Measurements from ENCODE around the gene DMD. TPM values are rescaled to one million over a fixed set of nuclear protein-coding genes. Genes with fewer than 3 reads are reported as not detected.

Gene DMD
- total and polyA plus RNA-seq, 4 experiments from 2014 or later: 0.18 to 0.55 (median 0.19) TPM; not detected in 1

- H3K4me1 ChIP-seq (ENCODE audit: insufficient read depth, low read length): no peaks in the 10 kb centered on the region
- no peaks in the 10 kb centered on the region for H3K27me3 Mint-ChIP-seq
- no peak overlapping the region for H3K4me3 ChIP-seq (ENCODE audit: low read length in 2 of 2)
- CTCF ChIA-PET (ENCODE audit: partially characterized antibody): no interaction called here
- no peaks in the 10 kb centered on the region for H3K27me3 ChIP-seq (ENCODE audit: insufficient read depth, low read length)
- H3K27ac Mint-ChIP-seq: no peak overlapping the region
- no peaks in the 10 kb centered on the region for H3K36me3 ChIP-seq (ENCODE audit: insufficient read depth, low read length)
- H3K36me3 Mint-ChIP-seq: no peaks in the 10 kb centered on the region
- no peak overlapping the region for H3K4me3 Mint-ChIP-seq
- no peak for DNase-seq
- H3K9me3 ChIP-seq (ENCODE audit: control insufficient read depth in 1 of 2, low read length in 2 of 2): no peaks in the 10 kb centered on the region
- no peaks in the 10 kb centered on the region for H3K4me1 Mint-ChIP-seq
- H3K27ac ChIP-seq (ENCODE audit: low read depth, low read length): no peak overlapping the region
- POLR2A ChIA-PET (ENCODE audit: partially characterized antibody): no interaction called here
- H3K9me3 Mint-ChIP-seq: peaks cover 0 to 5% (median 0%) of the 10 kb centered on the region in 8 donors
- intact Hi-C loops (cut with micrococcal nuclease): no loop called here
Observed at GRCh38 chrX:32289356-32289755, 922.0 kb downstream of the DMD start.

DNA sequence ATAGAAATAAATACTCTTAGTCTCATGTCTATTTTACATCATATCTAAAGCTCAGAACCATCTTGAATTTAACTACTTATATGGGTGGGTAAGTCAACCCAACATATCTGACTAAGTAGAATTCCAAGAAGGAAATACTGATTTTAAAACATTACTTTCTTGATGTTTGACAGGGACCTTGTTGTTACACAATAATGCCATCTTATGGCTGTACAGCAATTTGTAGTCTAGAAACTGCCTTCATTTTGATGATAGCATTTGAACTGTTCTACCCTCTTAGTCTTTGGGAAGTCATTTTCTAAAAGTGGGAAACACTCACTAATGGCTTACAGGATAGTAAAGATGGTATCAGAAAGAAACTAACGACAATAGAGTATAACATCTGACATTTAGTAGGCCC lies 929.5 kb downstream of the DMD start:
- intact Hi-C loops (cut with micrococcal nuclease): no loop called here
- Mint-ChIP-seq H3K4me3 (no peak overlapping the region), H3K27me3 (no peaks in the 10 kb centered on the region), H3K27ac (no peak overlapping the region), H3K36me3 (no peaks in the 10 kb centered on the region), H3K4me1 (no peaks in the 10 kb centered on the region), H3K9me3 (peaks cover 0 to 4% (median 0%) of the 10 kb centered on the region in 8 donors)
- ChIA-PET CTCF (ENCODE audit: partially characterized antibody) (no interaction called here), POLR2A (ENCODE audit: partially characterized antibody) (no interaction called here)
- no peaks in the 10 kb centered on the region for H3K27me3 ChIP-seq (ENCODE audit: insufficient read depth, low read length)
- H3K4me3 ChIP-seq (ENCODE audit: low read length in 2 of 2): no peak overlapping the region
- no peaks in the 10 kb centered on the region for H3K9me3 ChIP-seq (ENCODE audit: control insufficient read depth in 1 of 2, low read length in 2 of 2)
- no peaks in the 10 kb centered on the region for H3K36me3 ChIP-seq (ENCODE audit: insufficient read depth, low read length)
- DNase-seq: no peak
- no peaks in the 10 kb centered on the region for H3K4me1 ChIP-seq (ENCODE audit: insufficient read depth, low read length)
- H3K27ac ChIP-seq (ENCODE audit: low read depth, low read length): no peak overlapping the region

DNA sequence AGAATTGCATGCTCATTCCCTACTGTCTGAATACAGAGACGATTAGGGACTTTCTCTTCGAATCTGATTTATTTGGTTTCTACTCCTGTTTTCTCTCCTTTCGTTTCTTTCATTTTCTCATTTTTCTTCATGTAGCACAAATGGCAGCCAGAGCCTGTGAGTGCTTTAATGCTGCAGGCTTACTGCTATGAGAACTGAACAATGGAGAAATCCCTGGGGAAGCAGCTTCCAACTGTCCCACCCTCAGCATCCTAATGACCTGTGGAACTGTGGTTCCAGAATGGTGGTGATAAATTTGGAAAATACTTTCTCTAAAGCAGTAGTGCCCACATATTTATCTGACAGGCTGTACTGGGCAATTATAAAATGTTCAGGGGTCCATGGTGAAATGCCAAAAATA lies 930.4 kb downstream of the DMD start:
- no peaks in the 10 kb centered on the region for H3K4me1 Mint-ChIP-seq
- CTCF ChIA-PET (ENCODE audit: partially characterized antibody): no interaction called here
- no peaks in the 10 kb centered on the region for H3K36me3 Mint-ChIP-seq
- H3K27me3 ChIP-seq (ENCODE audit: insufficient read depth, low read length): no peaks in the 10 kb centered on the region
- peaks cover 0 to 4% (median 0%) of the 10 kb centered on the region in 8 donors for H3K9me3 Mint-ChIP-seq
- no peak overlapping the region for H3K27ac ChIP-seq (ENCODE audit: low read depth, low read length)
- H3K9me3 ChIP-seq (ENCODE audit: control insufficient read depth in 1 of 2, low read length in 2 of 2): no peaks in the 10 kb centered on the region
- H3K27me3 Mint-ChIP-seq: no peaks in the 10 kb centered on the region
- H3K4me1 ChIP-seq (ENCODE audit: insufficient read depth, low read length): no peaks in the 10 kb centered on the region
- H3K4me3 Mint-ChIP-seq: no peak overlapping the region
- POLR2A ChIA-PET (ENCODE audit: partially characterized antibody): no interaction called here
- H3K4me3 ChIP-seq (ENCODE audit: low read length in 2 of 2): no peak overlapping the region
- DNase-seq: no peak
- no peak overlapping the region for H3K27ac Mint-ChIP-seq
- intact Hi-C loops (cut with micrococcal nuclease): no loop called here
- no peaks in the 10 kb centered on the region for H3K36me3 ChIP-seq (ENCODE audit: insufficient read depth, low read length)

GRCh38 chrX:32280489-32280888 lies 930.9 kb downstream of the DMD start:
- H3K27me3 ChIP-seq (ENCODE audit: insufficient read depth, low read length): no peaks in the 10 kb centered on the region
- Mint-ChIP-seq H3K27me3 (no peaks in the 10 kb centered on the region), H3K4me1 (no peaks in the 10 kb centered on the region), H3K27ac (no peak overlapping the region), H3K9me3 (peaks cover 0 to 4% (median 0%) of the 10 kb centered on the region in 8 donors), H3K36me3 (no peaks in the 10 kb centered on the region), H3K4me3 (no peak overlapping the region)
- no peak overlapping the region for H3K4me3 ChIP-seq (ENCODE audit: low read length in 2 of 2)
- H3K4me1 ChIP-seq (ENCODE audit: insufficient read depth, low read length): no peaks in the 10 kb centered on the region
- no peaks in the 10 kb centered on the region for H3K9me3 ChIP-seq (ENCODE audit: control insufficient read depth in 1 of 2, low read length in 2 of 2)
- H3K36me3 ChIP-seq (ENCODE audit: insufficient read depth, low read length): no peaks in the 10 kb centered on the region
- no peak for DNase-seq
- CTCF ChIA-PET (ENCODE audit: partially characterized antibody): no interaction called here
- POLR2A ChIA-PET (ENCODE audit: partially characterized antibody): no interaction called here
- no peak overlapping the region for H3K27ac ChIP-seq (ENCODE audit: low read depth, low read length)
- intact Hi-C loops (cut with micrococcal nuclease): no loop called here

- H3K36me3 Mint-ChIP-seq: no peaks in the 10 kb centered on the region
- CTCF ChIA-PET (ENCODE audit: partially characterized antibody): no interaction called here
- no peaks in the 10 kb centered on the region for H3K27me3 Mint-ChIP-seq
- H3K9me3 ChIP-seq (ENCODE audit: control insufficient read depth in 1 of 2, low read length in 2 of 2): no peaks in the 10 kb centered on the region
- peaks cover 0 to 4% (median under 1%) of the 10 kb centered on the region in 8 donors for H3K9me3 Mint-ChIP-seq
- no peak overlapping the region for H3K4me3 Mint-ChIP-seq
- POLR2A ChIA-PET (ENCODE audit: partially characterized antibody): no interaction called here
- no peak overlapping the region for H3K27ac ChIP-seq (ENCODE audit: low read depth, low read length)
- no peaks in the 10 kb centered on the region for H3K27me3 ChIP-seq (ENCODE audit: insufficient read depth, low read length)
- no peak overlapping the region for H3K4me3 ChIP-seq (ENCODE audit: low read length in 2 of 2)
- no peaks in the 10 kb centered on the region for H3K4me1 ChIP-seq (ENCODE audit: insufficient read depth, low read length)
- H3K4me1 Mint-ChIP-seq: no peaks in the 10 kb centered on the region
- no peak for DNase-seq
- H3K27ac Mint-ChIP-seq: no peak overlapping the region
- H3K36me3 ChIP-seq (ENCODE audit: insufficient read depth, low read length): no peaks in the 10 kb centered on the region
- intact Hi-C loops (cut with micrococcal nuclease): no loop called here
Observed at GRCh38 chrX:32276153-32276552, 935.2 kb downstream of the DMD start.

DNA sequence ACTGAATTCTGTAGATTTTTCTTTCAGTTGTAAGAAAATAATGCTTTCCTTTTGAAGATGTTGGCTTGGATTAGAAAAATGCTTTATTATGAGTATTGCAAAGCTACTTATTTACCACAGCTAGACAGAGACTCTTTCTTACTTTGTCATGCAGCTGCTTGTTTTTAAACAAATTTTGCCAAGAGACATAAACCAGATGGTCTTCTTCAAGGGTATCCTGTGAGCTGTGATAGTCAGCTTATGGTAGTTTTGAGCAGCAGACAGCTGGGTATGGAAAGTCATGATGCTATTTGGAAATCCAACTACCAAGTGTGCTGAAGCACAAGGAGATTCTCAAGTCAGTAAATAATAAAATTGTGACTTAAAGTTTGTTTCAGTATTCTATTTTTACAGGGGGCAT lies 941.5 kb downstream of the DMD start:
- no peak overlapping the region for H3K27ac Mint-ChIP-seq
- peaks cover 0 to 8% (median 1%) of the 10 kb centered on the region in 8 donors for H3K9me3 Mint-ChIP-seq
- Histone ChIP-seq H3K27me3 (ENCODE audit: insufficient read depth, low read length) (no peaks in the 10 kb centered on the region), H3K36me3 (ENCODE audit: insufficient read depth, low read length) (no peaks in the 10 kb centered on the region), H3K4me3 (ENCODE audit: low read length in 2 of 2) (no peak overlapping the region), H3K27ac (ENCODE audit: low read depth, low read length) (no peak overlapping the region), H3K9me3 (ENCODE audit: control insufficient read depth in 1 of 2, low read length in 2 of 2) (no peaks in the 10 kb centered on the region), H3K4me1 (ENCODE audit: insufficient read depth, low read length) (no peaks in the 10 kb centered on the region)
- H3K4me1 Mint-ChIP-seq: no peaks in the 10 kb centered on the region
- H3K36me3 Mint-ChIP-seq: no peaks in the 10 kb centered on the region
- intact Hi-C loops (cut with micrococcal nuclease): no loop called here
- ChIA-PET POLR2A (ENCODE audit: partially characterized antibody) (no interaction called here), CTCF (ENCODE audit: partially characterized antibody) (no interaction called here)
- no peak for DNase-seq
- no peak overlapping the region for H3K4me3 Mint-ChIP-seq
- H3K27me3 Mint-ChIP-seq: no peaks in the 10 kb centered on the region

DNA sequence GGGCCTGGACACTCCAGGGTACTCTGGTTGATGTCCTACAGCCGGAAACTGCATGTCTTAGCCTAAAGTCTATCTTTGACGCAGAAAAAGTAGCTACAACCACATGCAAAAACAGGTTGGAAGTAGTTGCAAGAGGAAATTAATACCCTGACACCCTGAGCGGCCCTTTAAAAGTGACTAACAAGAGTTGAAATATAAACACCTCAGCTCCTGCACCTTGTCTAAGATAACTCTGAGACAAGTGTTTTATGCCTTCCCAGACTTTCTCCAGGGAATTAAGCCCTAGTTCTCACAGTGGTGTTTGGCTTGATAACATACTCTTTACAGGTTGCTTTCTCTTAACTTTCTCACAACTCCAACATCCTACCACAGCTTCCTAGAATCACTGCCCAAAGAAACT lies 943.1 kb downstream of the DMD start:
- Histone ChIP-seq H3K27me3 (ENCODE audit: insufficient read depth, low read length) (no peaks in the 10 kb centered on the region), H3K27ac (ENCODE audit: low read depth, low read length) (no peak overlapping the region)

DNA sequence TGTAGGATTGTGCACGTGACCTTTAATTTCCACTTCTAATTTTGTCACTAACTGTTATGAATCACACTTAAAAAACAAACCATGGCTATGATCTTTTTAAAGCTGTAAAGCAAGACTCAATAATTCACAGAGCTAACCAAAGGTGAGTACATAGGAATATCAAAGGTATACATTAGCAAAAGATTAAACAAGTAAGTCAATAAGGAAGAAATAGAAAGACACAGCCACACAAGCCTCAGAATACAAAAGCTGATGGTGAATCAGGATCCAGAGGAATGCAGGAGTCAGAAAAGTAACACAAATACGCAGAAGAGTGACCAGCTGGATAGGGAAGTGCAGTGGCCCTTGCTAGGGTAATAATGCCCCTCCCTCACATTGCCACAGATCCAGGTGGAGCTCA lies 943.6 kb downstream of the DMD start:
- CTCF ChIA-PET (ENCODE audit: partially characterized antibody): no interaction called here
- Histone ChIP-seq H3K4me1 (ENCODE audit: insufficient read depth, low read length) (no peaks in the 10 kb centered on the region), H3K9me3 (ENCODE audit: control insufficient read depth in 1 of 2, low read length in 2 of 2) (no peaks in the 10 kb centered on the region), H3K27me3 (ENCODE audit: insufficient read depth, low read length) (no peaks in the 10 kb centered on the region), H3K4me3 (ENCODE audit: low read length in 2 of 2) (no peak overlapping the region), H3K36me3 (ENCODE audit: insufficient read depth, low read length) (no peaks in the 10 kb centered on the region), H3K27ac (ENCODE audit: low read depth, low read length) (no peak overlapping the region)
- no peaks in the 10 kb centered on the region for H3K36me3 Mint-ChIP-seq
- DNase-seq: no peak
- no peak overlapping the region for H3K4me3 Mint-ChIP-seq
- H3K9me3 Mint-ChIP-seq: peaks cover 0 to 16% (median 8%) of the 10 kb centered on the region in 8 donors
- H3K27me3 Mint-ChIP-seq: no peaks in the 10 kb centered on the region
- POLR2A ChIA-PET (ENCODE audit: partially characterized antibody): no interaction called here
- intact Hi-C loops (cut with micrococcal nuclease): no loop called here
- no peak overlapping the region for H3K27ac Mint-ChIP-seq
- H3K4me1 Mint-ChIP-seq: no peaks in the 10 kb centered on the region

More for the DNA sequence above, 943.1 kb downstream of the DMD start:
- ChIA-PET CTCF (ENCODE audit: partially characterized antibody) (no interaction called here), POLR2A (ENCODE audit: partially characterized antibody) (no interaction called here)
- Histone ChIP-seq H3K4me1 (ENCODE audit: insufficient read depth, low read length) (no peaks in the 10 kb centered on the region), H3K36me3 (ENCODE audit: insufficient read depth, low read length) (no peaks in the 10 kb centered on the region), H3K4me3 (ENCODE audit: low read length in 2 of 2) (no peak overlapping the region), H3K9me3 (ENCODE audit: control insufficient read depth in 1 of 2, low read length in 2 of 2) (no peaks in the 10 kb centered on the region)
- DNase-seq: no peak
- H3K4me1 Mint-ChIP-seq: no peaks in the 10 kb centered on the region
- H3K9me3 Mint-ChIP-seq: peaks cover 0 to 16% (median 8%) of the 10 kb centered on the region in 8 donors
- H3K27me3 Mint-ChIP-seq: no peaks in the 10 kb centered on the region
- intact Hi-C loops (cut with micrococcal nuclease): no loop called here
- H3K27ac Mint-ChIP-seq: no peak overlapping the region
- H3K36me3 Mint-ChIP-seq: no peaks in the 10 kb centered on the region
- H3K4me3 Mint-ChIP-seq: no peak overlapping the region
